Neural progenitor cell (in vitro differentiated cells): ENCODE measurements around the gene TSPAN4. TPM values are rescaled to one million over a fixed set of nuclear protein-coding genes. Genes with fewer than 3 reads are reported as not detected.

Experiments used
- DNase-seq: peaks from one replicate; pipeline ENCODE4 v3.0.0-alpha.2; 2016; ENCODE audit warnings: low spot score
- H2AFZ ChIP-seq: fragments of 200-600 bp; sonication (generic); replicated peaks from 2 replicates; pipeline ENCODE4 v1.6.1; 2016; ENCODE audit warnings: antibody characterized with exemption
- H3F3A ChIP-seq: fragments of 200-600 bp; sonication (generic); 2 replicates; pipeline ENCODE4 v1.6.1; 2016; ENCODE audit warnings: antibody characterized with exemption, low read depth
- H3K27ac ChIP-seq: fragments of 200-600 bp; sonication (generic); 2 replicates; pipeline ENCODE4 v1.5.1; 2016; ENCODE audit warnings: mild to moderate bottlenecking
- H3K27me3 ChIP-seq: fragments of 200-600 bp; sonication (generic); 2 replicates; pipeline ENCODE4 v1.6.1; 2016; ENCODE audit warnings: mild to moderate bottlenecking, moderate library complexity
- H3K36me3 ChIP-seq: fragments of 200-600 bp; sonication (generic); 2 replicates; pipeline ENCODE4 v1.5.1; 2016
- H3K4me1 ChIP-seq: fragments of 200-600 bp; sonication (generic); 2 replicates; pipeline ENCODE4 v1.6.1; 2016; ENCODE audit warnings: mixed run types
- H3K4me2 ChIP-seq: fragments of 200-600 bp; sonication (generic); 2 replicates; pipeline ENCODE4 v1.6.1; 2016
- H3K4me3 ChIP-seq: fragments of 200-600 bp; sonication (generic); 2 replicates; pipeline ENCODE4 v1.5.1; 2016
- H3K79me2 ChIP-seq: fragments of 200-600 bp; sonication (generic); 2 replicates; pipeline ENCODE4 v1.6.1; 2016; ENCODE audit warnings: low read depth
- H3K9ac ChIP-seq: fragments of 200-600 bp; sonication (generic); 2 replicates; pipeline ENCODE4 v1.6.1; 2016
- H3K9me3 ChIP-seq: fragments of 200-600 bp; sonication (generic); 2 replicates; pipeline ENCODE4 v1.5.1; 2016; ENCODE audit warnings: low read depth
- H4K20me1 ChIP-seq: fragments of 200-600 bp; sonication (generic); 2 replicates; pipeline ENCODE4 v1.6.1; 2016; ENCODE audit warnings: low read depth
- H3K27ac Mint-ChIP-seq: 3 replicates; pipeline ENCODE4 v1.8.0; 2021; ENCODE audit warnings: mixed read lengths
- H3K27me3 Mint-ChIP-seq: 2 replicates; pipeline ENCODE4 v1.8.0; 2022; ENCODE audit warnings: low read depth, mild to moderate bottlenecking, inconsistent platforms, moderate library complexity, mixed read lengths; ENCODE audit not compliant: insufficient read depth
- H3K36me3 Mint-ChIP-seq: 3 replicates; pipeline ENCODE4 v1.8.0; 2021; ENCODE audit warnings: mixed read lengths
- H3K4me1 Mint-ChIP-seq: 3 replicates; pipeline ENCODE4 v1.8.0; 2021; ENCODE audit warnings: mixed read lengths
- H3K4me3 Mint-ChIP-seq: 3 replicates; pipeline ENCODE4 v1.8.0; 2021; ENCODE audit warnings: mild to moderate bottlenecking, moderate library complexity, mixed read lengths
- H3K9me3 Mint-ChIP-seq: 3 replicates; pipeline ENCODE4 v1.8.0; 2020; ENCODE audit warnings: mixed read lengths
- CTCF ChIP-seq: fragments of 200-600 bp; sonication (generic); IDR thresholded peaks from 2 replicates; pipeline ENCODE4 v1.5.1; 2017; ENCODE audit warnings: antibody characterized with exemption, mild to moderate bottlenecking
- EZH2 ChIP-seq: fragments of 200-600 bp; sonication (generic); IDR thresholded peaks from 2 replicates; pipeline ENCODE4 v1.6.1; 2017; ENCODE audit warnings: antibody characterized with exemption, mild to moderate bottlenecking, moderate library complexity
- EZH2phosphoT487 ChIP-seq: fragments of 200-600 bp; sonication (generic); IDR thresholded peaks from 2 replicates; pipeline ENCODE4 v1.6.1; 2017; ENCODE audit warnings: antibody characterized with exemption
- total RNA-seq: library from RNA; depleted of rRNA; stranded (reverse); fragments of >200 nt; gene quantifications from 2 replicates; pipeline ENCODE4 v1.2.3, GENCODE V29; 2015; ENCODE audit warnings: low replicate concordance

The TSPAN4 gene
- total RNA-seq, 1 donor from 2014 or later = 19.6 TPM

- Mint-ChIP-seq H3K4me3 (no peak overlapping the region), H3K27me3 (peaks cover 7% of the 10 kb centered on the region), H3K4me1 (peaks cover 21% of the 10 kb centered on the region), H3K27ac (no peak overlapping the region), H3K36me3 (peaks cover 3% of the 10 kb centered on the region), H3K9me3 (no peaks in the 10 kb centered on the region)
- Histone ChIP-seq H4K20me1 (peaks cover 69% of the 10 kb centered on the region), H3K4me1 (peaks cover 9% of the 10 kb centered on the region), H3K4me3 (no peak overlapping the region), H3K4me2 (no peak overlapping the region), H2AFZ (no peak overlapping the region), H3F3A (peaks cover 22% of the 10 kb centered on the region), H3K9ac (no peak overlapping the region), H3K9me3 (no peaks in the 10 kb centered on the region), H3K27ac (no peak overlapping the region), H3K79me2 (peaks cover 23% of the 10 kb centered on the region), H3K27me3 (peaks cover 1% of the 10 kb centered on the region), H3K36me3 (no peaks in the 10 kb centered on the region)
- no peak for DNase-seq
- TF ChIP-seq EZH2phosphoT487 = no peak
- no peak for TF ChIP-seq EZH2
- TF ChIP-seq CTCF = no peak
Measured at GRCh38 chr11:837189-837989, 5.3 kb upstream of the TSPAN4 start.

GRCh38 chr11:837990-838307 is 4.7 kb upstream of the TSPAN4 start:
- H3K4me3 ChIP-seq = no peak overlapping the region
- H3K9me3 ChIP-seq = no peaks in the 10 kb centered on the region
- peaks cover 7% of the 10 kb centered on the region for H3K27me3 Mint-ChIP-seq
- H3K4me3 Mint-ChIP-seq = no peak overlapping the region
- no peak overlapping the region for H3K27ac Mint-ChIP-seq
- no peak overlapping the region for H3K27ac ChIP-seq
- peaks cover 22% of the 10 kb centered on the region for H3F3A ChIP-seq
- no peaks in the 10 kb centered on the region for H3K9me3 Mint-ChIP-seq
- peaks cover 7% of the 10 kb centered on the region for H3K4me1 ChIP-seq
- no peaks in the 10 kb centered on the region for H3K36me3 ChIP-seq
- no peak for TF ChIP-seq CTCF
- TF ChIP-seq EZH2phosphoT487 = no peak
- TF ChIP-seq EZH2 = no peak
- H3K36me3 Mint-ChIP-seq = peaks cover 3% of the 10 kb centered on the region
- peaks cover 20% of the 10 kb centered on the region for H3K4me1 Mint-ChIP-seq
- peaks cover 69% of the 10 kb centered on the region for H4K20me1 ChIP-seq
- H3K4me2 ChIP-seq = no peak overlapping the region
- no peaks in the 10 kb centered on the region for H3K27me3 ChIP-seq
- no peak overlapping the region for H2AFZ ChIP-seq
- no peak for DNase-seq
- peaks cover 23% of the 10 kb centered on the region for H3K79me2 ChIP-seq
- no peak overlapping the region for H3K9ac ChIP-seq

GRCh38 chr11:838441-839279 is 4.0 kb upstream of the TSPAN4 start:
- Mint-ChIP-seq H3K27me3 (peaks cover 10% of the 10 kb centered on the region), H3K36me3 (peaks cover 3% of the 10 kb centered on the region), H3K9me3 (no peaks in the 10 kb centered on the region), H3K4me3 (no peak overlapping the region), H3K27ac (no peak overlapping the region), H3K4me1 (peaks cover 22% of the 10 kb centered on the region)
- Histone ChIP-seq H4K20me1 (peaks cover 66% of the 10 kb centered on the region), H3K27ac (no peak overlapping the region), H3K36me3 (no peaks in the 10 kb centered on the region), H3K9me3 (no peaks in the 10 kb centered on the region), H3K79me2 (peaks cover 23% of the 10 kb centered on the region), H3K4me3 (no peak overlapping the region), H3K27me3 (peaks cover 7% of the 10 kb centered on the region), H2AFZ (no peak overlapping the region), H3K9ac (no peak overlapping the region), H3K4me1 (peaks cover 11% of the 10 kb centered on the region), H3F3A (peaks cover 26% of the 10 kb centered on the region), H3K4me2 (no peak overlapping the region)
- TF ChIP-seq CTCF (peak; percentile 32), EZH2 (no peak)
- DNase-seq = peak; percentile 47
